ENCODE results near the gene CYP4F2. TPM values are rescaled to one million over a fixed set of nuclear protein-coding genes. Genes with fewer than 3 reads are reported as not detected.

Gene CYP4F2
- total and polyA plus RNA-seq, 4 donors: 0.43 TPM; not detected in 3

DNA sequence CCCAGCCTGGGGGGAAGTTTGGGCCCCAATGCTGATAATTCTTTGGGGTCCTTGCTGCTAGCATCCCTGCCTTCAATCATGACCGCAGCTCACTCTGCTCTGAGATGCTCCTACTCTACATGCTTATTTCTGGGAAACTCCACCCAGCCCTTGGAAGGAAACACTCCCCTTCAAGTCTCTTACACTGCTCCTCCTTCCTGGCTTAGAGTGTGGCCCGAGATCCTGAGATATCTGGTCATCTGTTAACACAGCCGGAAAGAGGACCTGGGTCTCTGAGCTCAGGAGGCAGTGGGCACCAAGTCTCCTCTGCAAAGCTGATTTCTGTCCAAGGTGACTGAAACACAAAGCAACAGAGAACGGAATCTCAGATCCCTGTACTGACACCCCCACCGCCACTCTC is 33.0 kb downstream of the CYP4F2 start:
- Histone ChIP-seq H3K9ac (ENCODE audit: insufficient read depth in 1 of 2, low read length in 2 of 2) (no peak overlapping the region), H3K36me3 (ENCODE audit: control insufficient read depth in 4 of 4, insufficient read depth in 4 of 4, low read length in 4 of 4) (no peaks in the 10 kb centered on the region), H3K9me3 (ENCODE audit: control insufficient read depth in 4 of 4, insufficient read depth in 3 of 4, low read length in 3 of 4) (no peaks in the 10 kb centered on the region), H3K4me1 (ENCODE audit: control insufficient read depth in 5 of 5, insufficient read depth in 5 of 5, low read length in 5 of 5) (no peaks in the 10 kb centered on the region), H3K27me3 (ENCODE audit: control insufficient read depth in 3 of 3, insufficient read depth in 3 of 3, low read length in 2 of 3) (no peaks in the 10 kb centered on the region), H3K27ac (ENCODE audit: low read depth in 1 of 2, low read length in 1 of 2) (no peak overlapping the region), H3K4me3 (no peak overlapping the region)
- ATAC-seq (ENCODE audit: insufficient read depth, low FRiP score) (no peak), DNase-seq (no peak)
- WGBS, 2 donors: 55 to 64% methylated on average over 5 of the region's 5 CpGs
- TF ChIP-seq, protein P1, sequence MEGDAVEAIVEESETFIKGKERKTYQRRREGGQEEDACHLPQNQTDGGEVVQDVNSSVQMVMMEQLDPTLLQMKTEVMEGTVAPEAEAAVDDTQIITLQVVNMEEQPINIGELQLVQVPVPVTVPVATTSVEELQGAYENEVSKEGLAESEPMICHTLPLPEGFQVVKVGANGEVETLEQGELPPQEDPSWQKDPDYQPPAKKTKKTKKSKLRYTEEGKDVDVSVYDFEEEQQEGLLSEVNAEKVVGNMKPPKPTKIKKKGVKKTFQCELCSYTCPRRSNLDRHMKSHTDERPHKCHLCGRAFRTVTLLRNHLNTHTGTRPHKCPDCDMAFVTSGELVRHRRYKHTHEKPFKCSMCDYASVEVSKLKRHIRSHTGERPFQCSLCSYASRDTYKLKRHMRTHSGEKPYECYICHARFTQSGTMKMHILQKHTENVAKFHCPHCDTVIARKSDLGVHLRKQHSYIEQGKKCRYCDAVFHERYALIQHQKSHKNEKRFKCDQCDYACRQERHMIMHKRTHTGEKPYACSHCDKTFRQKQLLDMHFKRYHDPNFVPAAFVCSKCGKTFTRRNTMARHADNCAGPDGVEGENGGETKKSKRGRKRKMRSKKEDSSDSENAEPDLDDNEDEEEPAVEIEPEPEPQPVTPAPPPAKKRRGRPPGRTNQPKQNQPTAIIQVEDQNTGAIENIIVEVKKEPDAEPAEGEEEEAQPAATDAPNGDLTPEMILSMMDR (IDR thresholded peaks at IDR 0.05; ENCODE audit: control extremely low read depth, extremely low read depth): no peak

DNA sequence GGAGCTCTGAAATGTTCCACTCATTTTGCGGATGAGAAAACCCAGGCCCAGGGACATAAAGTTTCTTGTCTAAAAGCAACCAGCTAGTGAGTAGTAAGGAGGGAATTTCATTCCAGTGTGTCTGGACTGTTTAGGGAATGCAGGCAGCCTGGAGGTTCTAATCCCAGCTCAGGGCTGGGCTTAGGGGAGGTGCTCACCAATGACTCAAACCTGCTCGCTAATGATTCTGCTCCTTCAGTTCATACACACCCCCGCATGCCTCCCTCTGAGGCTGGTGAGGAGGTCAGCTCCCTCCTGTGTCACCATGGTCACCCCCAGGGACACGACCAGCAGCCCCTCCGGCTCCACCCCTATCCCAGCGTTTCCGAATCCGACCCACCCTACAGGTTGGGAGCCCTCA is 34.6 kb downstream of the CYP4F2 start:
- Histone ChIP-seq H3K36me3 (ENCODE audit: control insufficient read depth in 4 of 4, insufficient read depth in 4 of 4, low read length in 4 of 4) (no peaks in the 10 kb centered on the region), H3K27ac (ENCODE audit: low read depth in 1 of 2, low read length in 1 of 2) (no peak overlapping the region), H3K27me3 (ENCODE audit: control insufficient read depth in 3 of 3, insufficient read depth in 3 of 3, low read length in 2 of 3) (no peaks in the 10 kb centered on the region), H3K4me3 (no peak overlapping the region), H3K9ac (ENCODE audit: insufficient read depth in 1 of 2, low read length in 2 of 2) (no peak overlapping the region), H3K9me3 (ENCODE audit: control insufficient read depth in 4 of 4, insufficient read depth in 3 of 4, low read length in 3 of 4) (no peaks in the 10 kb centered on the region), H3K4me1 (ENCODE audit: control insufficient read depth in 5 of 5, insufficient read depth in 5 of 5, low read length in 5 of 5) (no peaks in the 10 kb centered on the region)
- WGBS, 2 donors: 64 to 86% methylated on average over 8 of the region's 8 CpGs
- ATAC-seq (ENCODE audit: insufficient read depth, low FRiP score) (no peak), DNase-seq (no peak)
- TF ChIP-seq, protein P1 (IDR thresholded peaks at IDR 0.05; ENCODE audit: control extremely low read depth, extremely low read depth): no peak

DNA sequence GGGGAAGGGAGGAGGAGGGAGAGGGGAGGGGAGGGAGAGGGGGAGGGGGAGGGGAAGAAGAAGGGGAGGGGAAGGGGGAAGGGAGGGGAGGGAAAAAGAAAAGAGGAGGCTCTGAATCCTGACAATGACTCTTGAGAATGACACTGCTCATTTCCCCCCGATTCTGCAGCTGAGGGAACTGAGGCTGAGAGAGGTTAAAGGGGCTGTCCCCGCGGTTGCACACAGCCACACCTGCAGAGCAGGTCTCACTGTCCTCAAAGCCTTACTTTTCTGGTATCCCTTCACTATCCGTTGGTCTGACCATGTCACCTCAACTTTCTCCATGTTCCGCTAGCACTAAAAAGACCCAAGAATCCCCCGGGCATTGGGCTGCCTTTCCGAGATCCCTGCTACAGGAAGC is 35.4 kb downstream of the CYP4F2 start:
- WGBS, 2 donors: 48 to 66% methylated on average over 7 of the region's 7 CpGs

DNA sequence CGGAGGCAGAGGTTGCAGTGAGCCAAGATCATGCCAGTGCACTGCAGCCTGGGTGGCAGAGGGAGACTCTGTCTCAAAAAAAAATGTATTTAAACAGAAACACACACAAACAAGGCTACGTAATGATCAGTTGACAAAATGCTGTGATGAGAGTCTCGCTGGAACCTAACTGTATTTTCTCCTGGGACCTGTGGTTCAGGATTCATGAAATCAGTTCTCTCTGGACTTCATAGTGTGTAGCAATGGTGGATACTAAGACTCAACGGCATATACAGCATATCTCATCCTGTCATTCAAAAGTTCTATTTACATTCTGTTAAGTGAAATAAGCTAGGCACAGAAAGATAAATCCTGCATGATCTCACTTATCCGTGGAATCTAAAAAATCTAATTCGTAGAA is 37.4 kb downstream of the CYP4F2 start:
- H3K36me3 ChIP-seq (ENCODE audit: control insufficient read depth in 4 of 4, insufficient read depth in 4 of 4, low read length in 4 of 4): no peaks in the 10 kb centered on the region
- ATAC-seq (ENCODE audit: insufficient read depth, low FRiP score) (no peak), DNase-seq (no peak)
- H3K27ac ChIP-seq (ENCODE audit: low read depth in 1 of 2, low read length in 1 of 2): no peak overlapping the region
- WGBS, 2 donors: 77 to 83% methylated on average over 6 of the region's 6 CpGs
- H3K9me3 ChIP-seq (ENCODE audit: control insufficient read depth in 4 of 4, insufficient read depth in 3 of 4, low read length in 3 of 4): no peaks in the 10 kb centered on the region
- no peaks in the 10 kb centered on the region for H3K4me1 ChIP-seq (ENCODE audit: control insufficient read depth in 5 of 5, insufficient read depth in 5 of 5, low read length in 5 of 5)
- no peak overlapping the region for H3K9ac ChIP-seq (ENCODE audit: insufficient read depth in 1 of 2, low read length in 2 of 2)
- TF ChIP-seq, protein P1 (IDR thresholded peaks at IDR 0.05; ENCODE audit: control extremely low read depth, extremely low read depth): no peak
- H3K4me3 ChIP-seq: no peak overlapping the region
- no peaks in the 10 kb centered on the region for H3K27me3 ChIP-seq (ENCODE audit: control insufficient read depth in 3 of 3, insufficient read depth in 3 of 3, low read length in 2 of 3)

More for the DNA sequence above, 35.4 kb downstream of the CYP4F2 start:
- Histone ChIP-seq H3K9ac (ENCODE audit: insufficient read depth in 1 of 2, low read length in 2 of 2) (no peak overlapping the region), H3K36me3 (ENCODE audit: control insufficient read depth in 4 of 4, insufficient read depth in 4 of 4, low read length in 4 of 4) (no peaks in the 10 kb centered on the region), H3K4me1 (ENCODE audit: control insufficient read depth in 5 of 5, insufficient read depth in 5 of 5, low read length in 5 of 5) (no peaks in the 10 kb centered on the region), H3K4me3 (no peak overlapping the region), H3K27ac (ENCODE audit: low read depth in 1 of 2, low read length in 1 of 2) (no peak overlapping the region), H3K27me3 (ENCODE audit: control insufficient read depth in 3 of 3, insufficient read depth in 3 of 3, low read length in 2 of 3) (no peaks in the 10 kb centered on the region), H3K9me3 (ENCODE audit: control insufficient read depth in 4 of 4, insufficient read depth in 3 of 4, low read length in 3 of 4) (no peaks in the 10 kb centered on the region)
- TF ChIP-seq, protein P1 (IDR thresholded peaks at IDR 0.05; ENCODE audit: control extremely low read depth, extremely low read depth): no peak
- ATAC-seq (ENCODE audit: insufficient read depth, low FRiP score) (no peak), DNase-seq (no peak)

Measured in lung (tissue), 12 donors.